ENCODE data around the gene CAMK2D. TPM values are rescaled to one million over a fixed set of nuclear protein-coding genes. Genes with fewer than 3 reads are reported as not detected.
A peak's percentile ranks its signal among the peaks of the same experiment; 100 is the strongest.

Gene CAMK2D
- total RNA-seq, 1 experiment from 2014 or later, result 165 TPM

DNA sequence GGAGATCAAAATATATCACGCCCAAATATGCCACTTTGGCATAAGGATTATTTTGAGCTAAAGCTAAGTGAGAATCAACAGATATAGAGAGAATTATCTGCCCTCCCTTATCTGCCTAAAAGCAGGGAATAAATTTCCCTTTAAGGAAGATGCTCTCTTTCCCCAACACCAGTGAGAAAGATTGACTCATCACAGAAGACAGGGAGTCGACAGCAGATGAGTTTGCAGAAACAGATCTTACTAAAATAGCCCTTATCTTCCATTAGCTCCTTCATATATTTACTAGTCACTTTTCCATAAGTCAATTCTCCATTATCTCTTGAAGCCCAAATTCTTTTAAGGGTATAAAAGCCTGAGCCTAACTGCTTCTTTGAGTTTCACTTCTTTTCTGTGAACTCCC lies 156.6 kb downstream of the CAMK2D start:
- peaks cover 70% of the 10 kb centered on the region for H3K4me1 ChIP-seq (ENCODE audit: low read length)
- no peaks in the 10 kb centered on the region for H3K9me3 ChIP-seq (ENCODE audit: low read length)
- H4K20me1 ChIP-seq (ENCODE audit: insufficient read depth, low read depth, low read length), result no peaks in the 10 kb centered on the region
- peaks cover 21% of the 10 kb centered on the region; the same call in 1 of the 2 replicates for H3K36me3 ChIP-seq (ENCODE audit: insufficient read depth, low read length)
- no peaks in the 10 kb centered on the region for H3K9me2 ChIP-seq (replicated peaks; ENCODE audit: insufficient read depth, low read length)
- H3K4me2 ChIP-seq (ENCODE audit: low read depth, low read length, poor library complexity, severe bottlenecking), result no peak overlapping the region
- H3K9ac ChIP-seq (ENCODE audit: low read length), result no peak overlapping the region
- no peak overlapping the region for H3K4me3 ChIP-seq (ENCODE audit: low read length)
- peak overlapping the region; percentile 61 for H3K27ac ChIP-seq (ENCODE audit: low read length)
- no peak for DNase-seq
- H3K27me3 ChIP-seq (ENCODE audit: low read length), result no peaks in the 10 kb centered on the region
- H3K79me2 ChIP-seq (ENCODE audit: low read length), result peaks cover 88% of the 10 kb centered on the region
- no peak overlapping the region for H2AFZ ChIP-seq (ENCODE audit: low read length)

DNA sequence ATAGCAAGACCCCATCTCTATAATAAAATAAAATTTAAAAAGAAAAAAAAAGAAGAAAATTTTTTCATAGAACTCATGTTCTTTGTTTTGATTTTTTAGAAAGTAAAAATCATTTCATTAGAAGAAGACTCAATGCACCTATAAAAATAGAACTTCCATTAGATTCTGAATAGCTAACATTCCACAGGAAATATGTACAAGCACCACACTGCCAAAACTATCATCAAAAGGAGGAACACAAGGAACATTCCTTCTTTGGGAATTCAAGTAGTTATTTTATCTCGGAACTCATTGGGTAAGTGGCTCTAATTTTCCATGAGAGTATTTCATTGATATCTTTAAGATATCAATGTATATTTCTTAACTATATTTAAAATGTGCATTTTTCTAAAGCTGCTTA lies 157.6 kb downstream of the CAMK2D start:
- no peak for DNase-seq
- Histone ChIP-seq H3K27me3 (ENCODE audit: low read length) (no peaks in the 10 kb centered on the region), H3K4me2 (ENCODE audit: low read depth, low read length, poor library complexity, severe bottlenecking) (no peak overlapping the region), H3K9ac (ENCODE audit: low read length) (no peak overlapping the region), H3K9me3 (ENCODE audit: low read length) (no peaks in the 10 kb centered on the region), H3K27ac (ENCODE audit: low read length) (0 out of 2 replicates have a peak overlapping the region, but pooled peaks have one; percentile 61), H3K4me3 (ENCODE audit: low read length) (no peak overlapping the region), H3K9me2 (replicated peaks; ENCODE audit: insufficient read depth, low read length) (no peaks in the 10 kb centered on the region), H3K36me3 (ENCODE audit: insufficient read depth, low read length) (0 out of 2 replicates have a peak, but pooled peaks cover 17% of the 10 kb centered on the region), H3K4me1 (ENCODE audit: low read length) (peaks cover 69% of the 10 kb centered on the region), H2AFZ (ENCODE audit: low read length) (no peak overlapping the region), H3K79me2 (ENCODE audit: low read length) (peaks cover 89% of the 10 kb centered on the region), H4K20me1 (ENCODE audit: insufficient read depth, low read depth, low read length) (no peaks in the 10 kb centered on the region)

DNA sequence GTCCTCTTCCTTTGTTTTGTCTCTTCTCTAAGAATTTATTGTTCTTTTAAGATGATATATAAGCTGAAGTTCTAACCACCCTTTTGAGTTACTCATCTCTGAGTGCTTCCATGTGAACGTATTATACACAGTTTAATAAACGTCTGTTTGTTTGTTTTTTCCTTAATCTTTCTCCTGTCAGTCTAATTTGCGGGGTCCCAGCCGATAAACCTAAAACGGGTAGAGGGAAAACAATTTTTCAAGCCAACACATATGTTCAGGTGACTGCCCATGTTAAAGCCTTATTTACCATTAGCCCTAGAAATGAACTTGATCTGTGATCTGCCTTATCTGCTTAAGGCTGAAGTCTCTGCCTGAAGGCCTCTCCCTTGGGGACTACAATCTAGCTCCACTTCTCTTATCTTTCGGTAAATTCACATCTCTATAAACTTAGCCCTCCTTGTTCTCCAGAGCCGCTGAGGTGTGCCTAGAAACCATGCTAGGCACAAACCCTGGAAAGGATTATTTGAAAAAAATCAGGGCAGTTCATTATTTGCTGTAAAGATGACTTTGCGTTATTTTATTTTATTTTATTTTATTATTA lies 158.8 kb downstream of the CAMK2D start:
- no peak overlapping the region for H3K4me3 ChIP-seq (ENCODE audit: low read length)
- no peaks in the 10 kb centered on the region for H3K9me2 ChIP-seq (replicated peaks; ENCODE audit: insufficient read depth, low read length)
- H3K27ac ChIP-seq (ENCODE audit: low read length), result peak overlapping the region; percentile 31

DNA sequence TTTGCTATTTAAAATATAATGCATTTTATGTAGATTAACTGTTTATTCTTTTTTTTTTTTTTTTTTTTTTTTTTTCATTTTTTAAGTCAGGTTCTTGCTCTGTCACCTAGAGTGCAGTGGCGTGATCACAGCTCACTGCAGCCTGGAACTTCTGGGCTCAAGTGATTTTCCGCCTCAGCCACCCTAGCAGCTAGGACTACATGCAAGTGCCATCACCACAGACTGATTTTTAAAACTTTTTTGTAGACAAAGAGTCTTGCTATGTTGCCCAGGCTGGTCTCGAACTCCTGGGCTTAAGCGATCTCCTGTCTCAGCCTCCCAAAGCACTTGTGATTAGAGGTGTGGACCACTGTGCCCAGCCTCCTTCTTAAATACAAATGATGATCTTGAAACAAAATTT lies 159.9 kb downstream of the CAMK2D start:
- Histone ChIP-seq H3K9ac (ENCODE audit: low read length) (no peak overlapping the region), H4K20me1 (ENCODE audit: insufficient read depth, low read depth, low read length) (no peaks in the 10 kb centered on the region), H3K4me3 (ENCODE audit: low read length) (no peak overlapping the region), H3K27ac (ENCODE audit: low read length) (no peak overlapping the region), H3K9me2 (replicated peaks; ENCODE audit: insufficient read depth, low read length) (no peaks in the 10 kb centered on the region), H2AFZ (ENCODE audit: low read length) (no peak overlapping the region), H3K36me3 (ENCODE audit: insufficient read depth, low read length) (0 out of 2 replicates have a peak, but pooled peaks cover 8% of the 10 kb centered on the region), H3K4me2 (ENCODE audit: low read depth, low read length, poor library complexity, severe bottlenecking) (no peak overlapping the region), H3K27me3 (ENCODE audit: low read length) (no peaks in the 10 kb centered on the region), H3K79me2 (ENCODE audit: low read length) (peaks cover 86% of the 10 kb centered on the region), H3K9me3 (ENCODE audit: low read length) (no peaks in the 10 kb centered on the region), H3K4me1 (ENCODE audit: low read length) (peaks cover 47% of the 10 kb centered on the region)
- no peak for DNase-seq

More for the DNA sequence above, 158.8 kb downstream of the CAMK2D start:
- 0 out of 2 replicates have a peak, but pooled peaks cover 12% of the 10 kb centered on the region for H3K36me3 ChIP-seq (ENCODE audit: insufficient read depth, low read length)
- no peak overlapping the region for H2AFZ ChIP-seq (ENCODE audit: low read length)
- H3K79me2 ChIP-seq (ENCODE audit: low read length), result peaks cover 89% of the 10 kb centered on the region
- H3K27me3 ChIP-seq (ENCODE audit: low read length), result no peaks in the 10 kb centered on the region
- H3K4me2 ChIP-seq (ENCODE audit: low read depth, low read length, poor library complexity, severe bottlenecking), result no peak overlapping the region
- H4K20me1 ChIP-seq (ENCODE audit: insufficient read depth, low read depth, low read length), result no peaks in the 10 kb centered on the region
- H3K9me3 ChIP-seq (ENCODE audit: low read length), result no peaks in the 10 kb centered on the region
- H3K9ac ChIP-seq (ENCODE audit: low read length), result no peak overlapping the region
- DNase-seq, result no peak
- peaks cover 58% of the 10 kb centered on the region for H3K4me1 ChIP-seq (ENCODE audit: low read length)

DNA sequence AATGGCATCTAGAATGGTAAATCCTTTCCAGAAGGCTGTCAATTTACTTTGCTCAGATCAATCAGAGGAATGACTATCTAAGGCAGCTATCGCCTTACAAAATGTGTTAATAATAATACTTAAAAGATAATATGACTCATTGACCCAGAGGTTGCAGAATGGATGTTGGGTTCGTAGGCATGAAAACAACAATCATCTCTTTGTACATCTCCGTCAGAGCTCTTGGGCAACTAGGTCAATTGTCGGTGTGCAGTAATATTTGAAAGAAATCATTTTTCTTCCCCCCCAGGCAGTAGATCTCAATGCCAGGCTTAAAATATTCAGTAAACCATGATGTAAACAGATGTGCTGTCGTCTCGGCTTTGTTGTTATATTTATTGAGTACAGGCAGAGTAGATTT lies 165.1 kb downstream of the CAMK2D start:
- peak overlapping the region; percentile 89 for H3K27ac ChIP-seq (ENCODE audit: low read length)
- no peaks in the 10 kb centered on the region for H3K9me3 ChIP-seq (ENCODE audit: low read length)
- peaks cover 94% of the 10 kb centered on the region for H3K79me2 ChIP-seq (ENCODE audit: low read length)
- no peak for DNase-seq
- no peaks in the 10 kb centered on the region for H3K9me2 ChIP-seq (replicated peaks; ENCODE audit: insufficient read depth, low read length)
- no peaks in the 10 kb centered on the region for H3K27me3 ChIP-seq (ENCODE audit: low read length)
- H4K20me1 ChIP-seq (ENCODE audit: insufficient read depth, low read depth, low read length), result no peaks in the 10 kb centered on the region
- no peak overlapping the region for H3K4me2 ChIP-seq (ENCODE audit: low read depth, low read length, poor library complexity, severe bottlenecking)
- no peak overlapping the region for H2AFZ ChIP-seq (ENCODE audit: low read length)
- peaks cover 67% of the 10 kb centered on the region for H3K4me1 ChIP-seq (ENCODE audit: low read length)
- H3K4me3 ChIP-seq (ENCODE audit: low read length), result no peak overlapping the region
- peaks cover 19% of the 10 kb centered on the region for H3K36me3 ChIP-seq (ENCODE audit: insufficient read depth, low read length)
- H3K9ac ChIP-seq (ENCODE audit: low read length), result no peak overlapping the region

DNA sequence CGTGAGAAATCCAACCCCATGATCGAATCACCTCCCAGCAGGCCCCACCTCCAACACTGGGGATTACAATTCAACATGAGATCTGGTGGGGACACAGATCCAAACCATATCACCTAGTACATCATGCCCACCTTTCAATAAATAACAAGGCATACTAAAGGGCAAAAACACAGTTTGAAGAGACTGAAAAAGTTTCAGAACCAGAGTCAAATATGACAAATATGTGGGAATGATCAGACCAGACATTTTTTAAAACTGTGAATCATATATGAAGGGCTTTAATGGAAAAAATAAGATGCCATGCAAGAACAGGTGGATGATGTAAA lies 167.3 kb downstream of the CAMK2D start:
- peak overlapping the region; percentile 28 for H3K9ac ChIP-seq (ENCODE audit: low read length)

DNA sequence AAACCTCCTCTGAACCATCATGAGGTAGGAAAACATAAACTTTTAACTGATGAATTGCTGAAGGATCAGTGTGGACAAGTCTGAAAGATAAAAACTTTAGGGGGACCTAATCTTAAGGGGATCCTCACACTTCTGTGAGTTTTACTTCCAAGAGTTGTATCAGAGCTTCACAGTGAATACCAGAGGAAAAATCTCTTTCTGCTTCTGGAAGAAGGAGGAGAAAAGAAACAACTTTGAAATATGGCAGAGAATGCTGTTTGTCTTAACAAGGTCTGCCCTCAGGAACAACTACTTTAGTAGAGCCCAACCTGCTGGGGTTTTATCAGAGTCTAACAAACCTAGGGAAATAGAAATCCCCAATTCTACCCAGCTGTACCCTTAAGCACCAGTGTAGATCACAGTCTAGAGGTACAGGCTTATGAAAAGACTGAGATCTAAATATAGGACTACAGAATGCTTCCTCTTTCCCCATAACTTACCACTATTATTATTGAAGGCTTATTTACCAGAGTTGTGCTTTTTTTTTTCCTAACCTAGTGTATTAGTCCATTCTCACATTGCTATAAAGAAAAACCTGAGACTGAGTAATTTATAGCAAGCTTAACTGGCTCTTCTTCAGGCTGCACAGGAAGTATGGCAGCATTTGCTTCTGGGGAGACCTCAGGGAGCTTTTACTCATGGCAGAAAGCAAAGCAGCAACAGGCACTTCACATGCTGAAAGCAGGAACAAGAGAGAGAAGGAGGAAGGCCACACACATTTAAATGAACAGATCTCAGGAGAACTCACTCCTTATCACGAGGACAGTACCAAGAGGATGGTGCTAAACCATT lies 167.9 kb downstream of the CAMK2D start:
- Histone ChIP-seq H3K27me3 (ENCODE audit: low read length) (no peaks in the 10 kb centered on the region), H3K27ac (ENCODE audit: low read length) (peak overlapping the region; percentile 89), H3K4me3 (ENCODE audit: low read length) (0 out of 2 replicates have a peak overlapping the region, but pooled peaks have one; percentile 11), H3K36me3 (ENCODE audit: insufficient read depth, low read length) (peaks cover 23% of the 10 kb centered on the region), H4K20me1 (ENCODE audit: insufficient read depth, low read depth, low read length) (no peaks in the 10 kb centered on the region), H3K9me2 (replicated peaks; ENCODE audit: insufficient read depth, low read length) (no peaks in the 10 kb centered on the region), H3K79me2 (ENCODE audit: low read length) (peaks cover 94% of the 10 kb centered on the region), H3K4me2 (ENCODE audit: low read depth, low read length, poor library complexity, severe bottlenecking) (peak overlapping the region; percentile 59), H3K4me1 (ENCODE audit: low read length) (peaks cover 77% of the 10 kb centered on the region), H2AFZ (ENCODE audit: low read length) (no peak overlapping the region), H3K9ac (ENCODE audit: low read length) (peak overlapping the region; percentile 34), H3K9me3 (ENCODE audit: low read length) (no peaks in the 10 kb centered on the region)
- DNase-seq, result peak; percentile 71

More for the DNA sequence above, 167.3 kb downstream of the CAMK2D start:
- Histone ChIP-seq H3K4me2 (ENCODE audit: low read depth, low read length, poor library complexity, severe bottlenecking) (peak overlapping the region; percentile 59), H3K27ac (ENCODE audit: low read length) (peak overlapping the region; percentile 89), H3K79me2 (ENCODE audit: low read length) (peaks cover 94% of the 10 kb centered on the region), H3K9me2 (replicated peaks; ENCODE audit: insufficient read depth, low read length) (no peaks in the 10 kb centered on the region), H2AFZ (ENCODE audit: low read length) (no peak overlapping the region), H3K36me3 (ENCODE audit: insufficient read depth, low read length) (peaks cover 23% of the 10 kb centered on the region), H3K4me3 (ENCODE audit: low read length) (peak overlapping the region; percentile 11; the same call in 1 of the 2 replicates), H3K27me3 (ENCODE audit: low read length) (no peaks in the 10 kb centered on the region), H3K9me3 (ENCODE audit: low read length) (no peaks in the 10 kb centered on the region), H4K20me1 (ENCODE audit: insufficient read depth, low read depth, low read length) (no peaks in the 10 kb centered on the region), H3K4me1 (ENCODE audit: low read length) (peaks cover 75% of the 10 kb centered on the region)
- no peak for DNase-seq

DNA sequence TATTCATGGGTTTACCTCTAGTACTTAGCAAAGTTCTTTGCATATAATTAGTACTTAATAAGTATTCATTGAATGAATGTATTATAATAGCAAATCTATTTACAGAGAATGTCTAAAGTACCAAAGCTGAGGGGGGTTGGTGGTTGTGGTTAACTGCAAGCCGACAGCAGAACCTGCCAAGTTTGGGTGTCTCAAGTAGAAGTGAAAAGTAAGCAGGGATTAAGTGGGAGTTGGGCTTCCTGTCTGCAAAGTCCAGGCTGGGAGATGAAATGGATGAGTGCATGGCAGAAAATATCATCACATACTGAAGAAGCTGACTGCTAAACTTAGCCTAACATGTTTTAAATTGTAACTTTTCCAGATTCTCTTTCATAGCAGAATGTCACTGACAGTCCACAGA lies 169.6 kb downstream of the CAMK2D start:
- Histone ChIP-seq H3K79me2 (ENCODE audit: low read length) (peaks cover 94% of the 10 kb centered on the region), H3K4me3 (ENCODE audit: low read length) (no peak overlapping the region), H3K4me1 (ENCODE audit: low read length) (peaks cover 93% of the 10 kb centered on the region), H3K9me2 (replicated peaks; ENCODE audit: insufficient read depth, low read length) (no peaks in the 10 kb centered on the region), H3K27ac (ENCODE audit: low read length) (peak overlapping the region; percentile 89), H3K9me3 (ENCODE audit: low read length) (no peaks in the 10 kb centered on the region), H3K36me3 (ENCODE audit: insufficient read depth, low read length) (peaks cover 23% of the 10 kb centered on the region), H3K4me2 (ENCODE audit: low read depth, low read length, poor library complexity, severe bottlenecking) (no peak overlapping the region), H2AFZ (ENCODE audit: low read length) (no peak overlapping the region), H4K20me1 (ENCODE audit: insufficient read depth, low read depth, low read length) (no peaks in the 10 kb centered on the region), H3K27me3 (ENCODE audit: low read length) (no peaks in the 10 kb centered on the region), H3K9ac (ENCODE audit: low read length) (no peak overlapping the region)
- DNase-seq, result no peak

Data from Karpas-422 (cell line).